Measurements from ENCODE around the gene XPNPEP2.

Gene XPNPEP2

DNA sequence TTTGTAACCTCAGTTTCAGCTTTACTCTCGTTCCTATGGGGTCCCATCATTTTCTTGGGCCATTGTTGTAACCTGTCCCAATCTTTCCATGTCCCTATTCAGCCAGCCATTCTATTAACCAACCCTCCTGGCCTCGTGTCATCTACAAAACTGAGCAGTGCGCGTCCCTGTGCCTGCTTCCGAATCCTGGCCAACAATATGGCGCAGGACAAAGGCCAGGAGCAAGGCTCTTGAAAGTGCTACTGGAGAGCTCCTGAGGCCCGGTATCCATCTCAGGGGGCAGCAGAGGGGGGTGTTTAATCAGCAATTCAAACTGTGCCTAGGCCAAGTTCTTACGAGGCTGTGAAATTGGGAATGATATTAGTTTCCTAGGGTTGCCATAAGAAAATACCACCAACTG is 42.8 kb upstream of the XPNPEP2 start:
- no peak for DNase-seq (ENCODE audit: extremely low read depth, low read depth)
- TF ChIP-seq, protein P1, sequence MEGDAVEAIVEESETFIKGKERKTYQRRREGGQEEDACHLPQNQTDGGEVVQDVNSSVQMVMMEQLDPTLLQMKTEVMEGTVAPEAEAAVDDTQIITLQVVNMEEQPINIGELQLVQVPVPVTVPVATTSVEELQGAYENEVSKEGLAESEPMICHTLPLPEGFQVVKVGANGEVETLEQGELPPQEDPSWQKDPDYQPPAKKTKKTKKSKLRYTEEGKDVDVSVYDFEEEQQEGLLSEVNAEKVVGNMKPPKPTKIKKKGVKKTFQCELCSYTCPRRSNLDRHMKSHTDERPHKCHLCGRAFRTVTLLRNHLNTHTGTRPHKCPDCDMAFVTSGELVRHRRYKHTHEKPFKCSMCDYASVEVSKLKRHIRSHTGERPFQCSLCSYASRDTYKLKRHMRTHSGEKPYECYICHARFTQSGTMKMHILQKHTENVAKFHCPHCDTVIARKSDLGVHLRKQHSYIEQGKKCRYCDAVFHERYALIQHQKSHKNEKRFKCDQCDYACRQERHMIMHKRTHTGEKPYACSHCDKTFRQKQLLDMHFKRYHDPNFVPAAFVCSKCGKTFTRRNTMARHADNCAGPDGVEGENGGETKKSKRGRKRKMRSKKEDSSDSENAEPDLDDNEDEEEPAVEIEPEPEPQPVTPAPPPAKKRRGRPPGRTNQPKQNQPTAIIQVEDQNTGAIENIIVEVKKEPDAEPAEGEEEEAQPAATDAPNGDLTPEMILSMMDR (IDR thresholded peaks at IDR 0.05; ENCODE audit: low read depth, low read length): no peak

DNA sequence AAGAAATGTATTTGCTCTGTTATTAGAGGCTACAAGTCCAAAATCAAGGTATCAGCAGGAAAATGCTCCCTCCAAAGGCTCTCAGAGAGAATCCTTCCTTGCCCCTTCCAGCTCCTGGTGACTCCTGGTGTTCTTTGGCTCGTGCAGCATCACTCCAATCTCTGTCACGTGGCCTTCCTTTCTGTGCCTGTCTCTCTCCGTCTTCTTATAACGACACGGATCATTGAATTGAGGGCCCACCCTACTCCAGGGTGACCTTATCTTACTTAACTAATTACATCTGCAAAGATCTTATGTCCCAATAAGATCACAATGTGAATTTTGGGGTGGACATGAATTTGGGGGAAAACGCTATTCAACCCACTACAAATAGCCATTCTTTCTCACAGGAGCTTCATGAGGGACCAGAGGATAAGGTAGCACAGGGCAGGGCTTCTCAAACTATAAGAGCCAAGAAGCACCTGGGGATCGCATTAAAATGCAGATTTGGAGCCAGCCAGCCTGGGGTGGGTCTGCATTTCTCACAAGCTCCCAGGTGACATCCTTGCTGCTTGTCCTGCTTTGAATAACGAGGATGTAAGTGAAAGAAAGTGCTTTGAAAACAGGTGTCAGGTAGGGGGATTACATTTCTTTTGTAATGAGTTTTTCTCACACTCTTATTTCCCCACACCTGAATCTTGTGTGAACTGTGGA is 42.2 kb upstream of the XPNPEP2 start:
- DNase-seq (ENCODE audit: extremely low read depth, low read depth): no peak

GRCh38 chrX:129697204-129697829 is 41.5 kb upstream of the XPNPEP2 start:
- TF ChIP-seq, protein P1 (IDR thresholded peaks at IDR 0.05; ENCODE audit: low read depth, low read length): no peak
- DNase-seq (ENCODE audit: extremely low read depth, low read depth): no peak

More for the DNA sequence above, 42.2 kb upstream of the XPNPEP2 start:
- TF ChIP-seq, protein P1 (IDR thresholded peaks at IDR 0.05; ENCODE audit: low read depth, low read length): no peak

DNA sequence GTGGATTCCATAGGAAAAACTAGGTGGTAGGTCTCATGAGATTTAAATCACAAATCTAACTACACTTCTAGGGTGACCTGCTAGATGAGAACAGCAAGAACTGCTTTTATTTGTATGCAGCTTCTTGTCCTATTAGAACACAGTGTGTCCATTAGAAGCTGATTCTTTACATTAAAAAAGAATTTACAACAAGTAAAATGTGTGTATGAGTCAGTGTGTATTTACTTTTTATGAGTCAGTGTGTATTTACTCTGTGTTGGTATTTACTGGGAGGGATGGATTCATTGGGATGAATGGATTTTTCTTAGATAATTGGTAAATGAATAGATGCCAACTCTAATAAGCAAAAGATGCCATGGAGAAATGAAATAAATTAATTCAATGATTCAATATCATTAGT is 40.6 kb upstream of the XPNPEP2 start:
- no peak for DNase-seq (ENCODE audit: extremely low read depth, low read depth)
- TF ChIP-seq, protein P1 (IDR thresholded peaks at IDR 0.05; ENCODE audit: low read depth, low read length): no peak

GRCh38 chrX:129700536-129700935 is 38.2 kb upstream of the XPNPEP2 start:
- DNase-seq (ENCODE audit: extremely low read depth, low read depth): no peak
- TF ChIP-seq, protein P1 (IDR thresholded peaks at IDR 0.05; ENCODE audit: low read depth, low read length): no peak

- no peak for DNase-seq (ENCODE audit: extremely low read depth, low read depth)
- TF ChIP-seq, protein P1 (IDR thresholded peaks at IDR 0.05; ENCODE audit: low read depth, low read length): no peak
These were observed 37.1 kb upstream of the XPNPEP2 start for GRCh38 chrX:129701624-129702069.

- TF ChIP-seq, protein P1 (IDR thresholded peaks at IDR 0.05; ENCODE audit: low read depth, low read length): no peak
- DNase-seq (ENCODE audit: extremely low read depth, low read depth): no peak
These were observed 34.3 kb upstream of the XPNPEP2 start for GRCh38 chrX:129704491-129704890.

Data from AG09319 (cell line).